HepG2 (cell line): ENCODE measurements around the gene TRIM7. TPM values are rescaled to one million over a fixed set of nuclear protein-coding genes. Genes with fewer than 3 reads are reported as not detected.
A peak's percentile ranks its signal among the peaks of the same experiment; 100 is the strongest.

Source experiments
- BORCS8-MEF2B ChIP-seq: sonication (generic); formaldehyde crosslinking; IDR thresholded peaks from 2 replicates; pipeline ENCODE4 v1.8.0; 2022; ENCODE audit warnings: mild to moderate bottlenecking, missing genetic modification reagents
- CCAR2 ChIP-seq: fragments of 200-400 bp; formaldehyde crosslinking; optimal IDR thresholded peaks from 2 replicates; pipeline ENCODE3; 2018; ENCODE audit warnings: low read depth, mild to moderate bottlenecking, low read length, moderate library complexity
- IRF9 ChIP-seq: sonication (generic); formaldehyde crosslinking; IDR thresholded peaks from 2 replicates; pipeline ENCODE4 v1.8.0; 2022; ENCODE audit warnings: missing genetic modification reagents, mild to moderate bottlenecking, borderline replicate concordance
- MAZ ChIP-seq, 2 experiments: sonication (generic) in 1 of 2; formaldehyde crosslinking in 1 of 2; IDR thresholded peaks; 2 replicates each; pipeline versions ENCODE4 v1.5.0 to v1.6.1; 2012 to 2020; ENCODE audit warnings: low read depth in 2 of 2, mild to moderate bottlenecking in 2 of 2, borderline replicate concordance in 1 of 2, improper control_type of control experiment in 1 of 2, low read length in 1 of 2, missing genetic modification reagents in 1 of 2, moderate library complexity in 1 of 2
- MED8 ChIP-seq: sonication (generic); formaldehyde crosslinking; IDR thresholded peaks from 2 replicates; pipeline ENCODE4 v1.8.1; 2023; ENCODE audit warnings: mild to moderate bottlenecking, missing genetic modification reagents; ENCODE audit not compliant: insufficient replicate concordance
- RCOR2 ChIP-seq: IDR thresholded peaks from 2 replicates; pipeline ENCODE4 v1.6.1; 2016; ENCODE audit warnings: missing biosample characterization, missing genetic modification reagents
- THAP11 ChIP-seq: IDR thresholded peaks from 2 replicates; pipeline ENCODE4 v1.6.1; 2016; ENCODE audit warnings: missing biosample characterization, missing genetic modification reagents
- ZEB1 ChIP-seq: IDR thresholded peaks from 2 replicates; pipeline ENCODE4 v1.6.1; 2012; ENCODE audit warnings: mild to moderate bottlenecking, low read depth, inconsistent platforms; ENCODE audit not compliant: insufficient replicate concordance
- ZNF101 ChIP-seq: sonication (generic); formaldehyde crosslinking; IDR thresholded peaks from 2 replicates; pipeline ENCODE4 v1.4.0; 2020; ENCODE audit warnings: mild to moderate bottlenecking, low read depth, missing genetic modification reagents, borderline replicate concordance
- ZNF143 ChIP-seq: sonication (generic); formaldehyde crosslinking; IDR thresholded peaks from 2 replicates; pipeline ENCODE4 v1.4.0; 2020; ENCODE audit warnings: missing genetic modification reagents
- ZNF224 ChIP-seq: sonication (generic); formaldehyde crosslinking; IDR thresholded peaks from 2 replicates; pipeline ENCODE4 v1.5.0; 2020; ENCODE audit warnings: mild to moderate bottlenecking, missing genetic modification reagents
- ZNF552 ChIP-seq: sonication (generic); formaldehyde crosslinking; IDR thresholded peaks from 2 replicates; pipeline ENCODE4 v1.9.0; 2022; ENCODE audit warnings: missing genetic modification reagents, mild to moderate bottlenecking, borderline replicate concordance
- ZNF782 ChIP-seq: sonication (generic); formaldehyde crosslinking; IDR thresholded peaks from 2 replicates; pipeline ENCODE4 v1.4.0; 2020; ENCODE audit warnings: missing genetic modification reagents, mild to moderate bottlenecking, borderline replicate concordance
- polyA plus RNA-seq, 8 experiments: library from polyadenylated mRNA; depleted of rRNA in 3 of 8; stranded (reverse) in 7 of 8; unstranded in 1 of 8; fragments of >200 nt; fragmentation: Illumina TruSeq in 4 of 8; extraction: Trizol in 4 of 8; gene quantifications; 2 replicates each; pipeline versions ENCODE4 v1.2.1 to v1.2.3, GENCODE V29; 2011 to 2016; ENCODE audit warnings: low read depth in 4 of 8, missing spikeins in 1 of 8, mixed read lengths in 1 of 8; ENCODE audit not compliant: insufficient read depth in 1 of 8
- total RNA-seq, 5 experiments: library from RNA; depleted of rRNA; stranded (reverse); fragments of >200 nt; fragmentation: Illumina TruSeq; extraction: Trizol; gene quantifications; 2 replicates each; pipeline ENCODE4 v1.2.3, GENCODE V29; 2016; ENCODE audit warnings: low read depth in 1 of 5
- TF ChIP-seq, protein P1 (sequence below), 2 experiments: sonication (generic) in 1 of 2; formaldehyde crosslinking in 1 of 2; IDR thresholded peaks; 2 replicates each; pipeline versions ENCODE4 v1.6.1 to v1.9.0; 2014 to 2022; ENCODE audit warnings: antibody characterized with exemption in 1 of 2, borderline replicate concordance in 1 of 2, inconsistent platforms in 1 of 2, low read depth in 1 of 2, missing genetic modification reagents in 1 of 2
- TF ChIP-seq, protein P2 (sequence below): sonication (generic); formaldehyde crosslinking; IDR thresholded peaks from 2 replicates; pipeline ENCODE4 v1.8.0; 2022; ENCODE audit warnings: low read depth, missing genetic modification reagents

The TRIM7 gene
- total and polyA plus RNA-seq, 2 of the 13 experiments (the other 11 are each of a cell fraction or from before 2014, with no cell fraction given): 0.13 TPM; not detected in 1

DNA sequence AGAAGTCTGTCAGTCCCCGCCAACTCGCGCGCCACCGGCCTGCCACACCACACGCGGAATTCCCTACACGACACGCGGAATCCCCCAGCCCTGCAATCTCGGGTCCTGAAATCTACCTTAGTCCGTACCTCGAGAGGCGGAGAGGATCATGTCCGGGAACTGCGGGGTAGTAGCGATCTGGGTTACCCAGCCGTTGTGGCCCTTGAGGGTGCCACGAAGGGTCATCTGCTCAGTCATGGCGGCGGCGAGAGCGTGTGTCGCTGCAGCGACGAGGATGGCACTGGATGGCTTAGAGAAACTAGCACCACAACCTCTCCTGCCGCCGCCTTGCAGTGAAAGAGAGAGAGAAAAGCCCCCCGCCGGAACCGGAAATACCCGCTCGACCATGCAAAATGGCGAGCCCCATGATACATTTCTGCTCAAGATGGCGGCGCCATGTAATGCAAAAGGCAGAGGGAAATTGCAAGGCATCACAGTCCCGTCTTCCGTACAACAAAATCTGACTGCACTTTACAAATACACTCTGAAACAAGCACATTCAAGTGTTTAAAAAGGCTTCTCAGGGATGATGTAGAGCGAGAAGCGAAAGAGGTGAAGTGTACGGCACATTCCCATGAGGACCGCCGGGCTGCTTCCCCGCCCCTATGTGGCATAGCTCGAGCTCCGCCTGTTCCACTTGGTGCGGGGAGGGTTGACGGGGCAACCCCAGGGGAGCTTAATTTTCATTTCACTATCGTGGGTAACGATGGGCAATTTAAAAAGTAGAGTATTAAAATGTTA, 38.8 kb upstream of the TRIM7 start, which contains the start of gene RACK1 (continued):
- peak; percentile 83 for TF ChIP-seq MAZ (IDR thresholded peaks at IDR 0.05; ENCODE audit: borderline replicate concordance, low read depth, low read length)
- peak; percentile 72 for TF ChIP-seq MAZ (CRISPR knock-in tag; IDR thresholded peaks at IDR 0.05; ENCODE audit: low read depth)
- TF ChIP-seq, protein P1, sequence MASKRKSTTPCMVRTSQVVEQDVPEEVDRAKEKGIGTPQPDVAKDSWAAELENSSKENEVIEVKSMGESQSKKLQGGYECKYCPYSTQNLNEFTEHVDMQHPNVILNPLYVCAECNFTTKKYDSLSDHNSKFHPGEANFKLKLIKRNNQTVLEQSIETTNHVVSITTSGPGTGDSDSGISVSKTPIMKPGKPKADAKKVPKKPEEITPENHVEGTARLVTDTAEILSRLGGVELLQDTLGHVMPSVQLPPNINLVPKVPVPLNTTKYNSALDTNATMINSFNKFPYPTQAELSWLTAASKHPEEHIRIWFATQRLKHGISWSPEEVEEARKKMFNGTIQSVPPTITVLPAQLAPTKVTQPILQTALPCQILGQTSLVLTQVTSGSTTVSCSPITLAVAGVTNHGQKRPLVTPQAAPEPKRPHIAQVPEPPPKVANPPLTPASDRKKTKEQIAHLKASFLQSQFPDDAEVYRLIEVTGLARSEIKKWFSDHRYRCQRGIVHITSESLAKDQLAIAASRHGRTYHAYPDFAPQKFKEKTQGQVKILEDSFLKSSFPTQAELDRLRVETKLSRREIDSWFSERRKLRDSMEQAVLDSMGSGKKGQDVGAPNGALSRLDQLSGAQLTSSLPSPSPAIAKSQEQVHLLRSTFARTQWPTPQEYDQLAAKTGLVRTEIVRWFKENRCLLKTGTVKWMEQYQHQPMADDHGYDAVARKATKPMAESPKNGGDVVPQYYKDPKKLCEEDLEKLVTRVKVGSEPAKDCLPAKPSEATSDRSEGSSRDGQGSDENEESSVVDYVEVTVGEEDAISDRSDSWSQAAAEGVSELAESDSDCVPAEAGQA (IDR thresholded peaks at IDR 0.05; ENCODE audit: low read depth): peak; percentile 84; the same call in 1 of the 2 replicates
- TF ChIP-seq, protein P1 (CRISPR knock-in tag; IDR thresholded peaks at IDR 0.05; ENCODE audit: borderline replicate concordance): 0 out of 2 replicates have a peak, but pooled peaks have one; percentile 24
- TF ChIP-seq, protein P2, sequence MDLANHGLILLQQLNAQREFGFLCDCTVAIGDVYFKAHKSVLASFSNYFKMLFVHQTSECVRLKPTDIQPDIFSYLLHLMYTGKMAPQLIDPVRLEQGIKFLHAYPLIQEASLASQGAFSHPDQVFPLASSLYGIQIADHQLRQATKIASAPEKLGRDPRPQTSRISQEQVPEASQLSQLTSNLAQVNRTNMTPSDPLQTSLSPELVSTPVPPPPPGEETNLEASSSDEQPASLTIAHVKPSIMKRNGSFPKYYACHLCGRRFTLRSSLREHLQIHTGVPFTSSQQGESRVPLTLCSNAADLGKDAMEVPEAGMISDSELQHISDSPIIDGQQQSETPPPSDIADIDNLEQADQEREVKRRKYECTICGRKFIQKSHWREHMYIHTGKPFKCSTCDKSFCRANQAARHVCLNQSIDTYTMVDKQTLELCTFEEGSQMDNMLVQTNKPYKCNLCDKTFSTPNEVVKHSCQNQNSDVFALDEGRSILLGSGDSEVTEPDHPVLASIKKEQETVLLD: no peak
- peak; percentile 80 for TF ChIP-seq ZNF143
- TF ChIP-seq ZNF224 (CRISPR knock-in tag): peak; percentile 78; the same call in 1 of the 2 replicates
- no peak for TF ChIP-seq ZNF101 (CRISPR knock-in tag)
- TF ChIP-seq CCAR2: peak; percentile 18
- TF ChIP-seq RCOR2: no peak
- TF ChIP-seq ZNF782 (CRISPR knock-in tag): no peak
- TF ChIP-seq MED8 (CRISPR knock-in tag): peak; percentile 68
- TF ChIP-seq ZNF552 (CRISPR knock-in tag): peak; percentile 45; the same call in 1 of the 2 replicates
- peak; percentile 40; the same call in 1 of the 2 replicates for TF ChIP-seq IRF9
- peak; percentile 83; the same call in 1 of the 2 replicates for TF ChIP-seq BORCS8-MEF2B (CRISPR knock-in tag)
- TF ChIP-seq ZEB1: no peak
- peak; percentile 83 for TF ChIP-seq THAP11
